GM12878 (cell line): ENCODE data around the gene MARCHF9. TPM values are rescaled to one million over a fixed set of nuclear protein-coding genes. Genes with fewer than 3 reads are reported as not detected.

Experiments used
- ATAC-seq: fragments of 200-7000 bp; cut with Tn5 transposase; 3 replicates; pipeline ENCODE4 v1.9.1; 2020; ENCODE audit warnings: mild to moderate bottlenecking, moderate library complexity
- BruUV-seq: library from RNA; stranded (reverse); fragments of 400-500 nt; replicated peaks from 2 replicates; lab custom pipeline; 2021; lab: Mats Ljungman, UMichigan
- CTCF ChIA-PET: fragments of 300-600 bp; sonication (Branson Sonifier 250); formaldehyde crosslinking; extraction: SDS; loops from one replicate; lab custom pipeline; 2021; ENCODE audit warnings: inconsistent platforms; lab: Yijun Ruan, JAX
- POLR2A ChIA-PET: fragments of 350-600 bp; formaldehyde crosslinking; extraction: SDS; loops from one replicate; lab custom pipeline; 2021; ENCODE audit warnings: inconsistent platforms; lab: Charles Lee
- RAD21 ChIA-PET: fragments of 300-600 bp; sonication (Branson Sonifier 250); formaldehyde crosslinking; loops from one replicate; lab custom pipeline; 2023; ENCODE audit warnings: antibody characterized with exemption; ENCODE audit not compliant: unreplicated experiment; lab: Charles Lee
- SMC1A ChIA-PET: fragments of 300-600 bp; sonication (Branson Sonifier 250); formaldehyde crosslinking; loops from one replicate; lab custom pipeline; 2023; ENCODE audit not compliant: unreplicated experiment, uncharacterized antibody; lab: Charles Lee
- DNase-seq: peaks from one replicate; pipeline ENCODE4 v3.0.0-alpha.2; 2011; ENCODE audit warnings: low read depth, low spot score
- FAIRE-seq: peaks from 3 replicates; lab custom pipeline; 2011; peaks lifted over from hg19 to GRCh38; lab: Jason Lieb, UNC
- H2AFZ ChIP-seq: 2 replicates; pipeline ENCODE4 v1.6.0; 2011; ENCODE audit warnings: low read depth, low read length, control low read depth; ENCODE audit not compliant: control insufficient read depth
- H3K27ac ChIP-seq: 2 replicates; pipeline ENCODE4 v1.5.1; 2011; ENCODE audit warnings: control low read depth; ENCODE audit not compliant: control insufficient read depth, insufficient read depth
- H3K27me3 ChIP-seq, 2 experiments: replicated peaks in 1 of 2; 2 replicates each; pipeline versions ENCODE4 v1.6.0 to v1.6.1; 2011; ENCODE audit warnings: low read length in 1 of 2; ENCODE audit not compliant: control insufficient read depth in 2 of 2, insufficient read depth in 2 of 2
- H3K36me3 ChIP-seq, 2 experiments: 2 replicates each; pipeline ENCODE4 v1.5.1; 2011; ENCODE audit warnings: low read length in 1 of 2; ENCODE audit not compliant: control insufficient read depth in 2 of 2, insufficient read depth in 2 of 2
- H3K4me1 ChIP-seq: 2 replicates; pipeline ENCODE4 v1.6.1; 2011; ENCODE audit warnings: mild to moderate bottlenecking, low read length, moderate library complexity, mixed read lengths; ENCODE audit not compliant: control insufficient read depth, insufficient read depth
- H3K4me2 ChIP-seq: 2 replicates; pipeline ENCODE4 v1.6.0; 2011; ENCODE audit warnings: control low read depth; ENCODE audit not compliant: control insufficient read depth, insufficient read depth
- H3K4me3 ChIP-seq: fragments of 200-600 bp; sonication (generic); 2 replicates; pipeline ENCODE4 v1.5.1; 2016
- H3K79me2 ChIP-seq: 2 replicates; pipeline ENCODE4 v1.6.0; 2011; ENCODE audit warnings: low read length; ENCODE audit not compliant: control insufficient read depth, insufficient read depth
- H3K9ac ChIP-seq: 2 replicates; pipeline ENCODE4 v1.8.0; 2011; ENCODE audit warnings: low read length, control low read depth, mixed read lengths; ENCODE audit not compliant: control insufficient read depth, insufficient read depth
- H3K9me3 ChIP-seq: replicated peaks from 3 replicates; pipeline ENCODE4 v1.5.1; 2011; ENCODE audit warnings: mild to moderate bottlenecking, low read length; ENCODE audit not compliant: control insufficient read depth, insufficient read depth
- H4K20me1 ChIP-seq: 2 replicates; pipeline ENCODE4 v1.6.0; 2011; ENCODE audit not compliant: control insufficient read depth, insufficient read depth
- RAD21 ChIP-seq: IDR thresholded peaks from 2 replicates; pipeline ENCODE4 v1.6.1; 2011; ENCODE audit warnings: mild to moderate bottlenecking, low read depth, low read length, moderate library complexity; ENCODE audit not compliant: insufficient read depth
- RBBP5 ChIP-seq: fragments of 200-600 bp; sonication (generic); conservative IDR thresholded peaks from 2 replicates; pipeline ENCODE4 v1.6.1; 2016
- SMC3 ChIP-seq: IDR thresholded peaks from 2 replicates; pipeline ENCODE4 v1.6.1; 2011; ENCODE audit warnings: low read length, improper control_type of control experiment, borderline replicate concordance
- WGBS: methylation state at CpG from one replicate; pipeline ENCODE4 v1.1.6; 2016; ENCODE audit warnings: low lambda C conversion rate; ENCODE audit not compliant: insufficient replicate concordance, insufficient coverage; ENCODE audit errors: missing lambda C conversion rate; 5-methylcytosine and 5-hydroxymethylcytosine counted together
- in situ Hi-C: fragments of 300-500 bp; cut with MboI; formaldehyde crosslinking; loops from 9 replicates; pipeline ENCODE4 v1.14.3; 2018; ENCODE audit warnings: mixed read lengths
- intact Hi-C: fragments of 100-400 bp; cut with micrococcal nuclease; formaldehyde crosslinking; loops from one replicate; pipeline ENCODE4 v1.14.2; 2022; ENCODE audit not compliant: unreplicated experiment
- polyA plus RNA-seq, 11 experiments: library from polyadenylated mRNA; depleted of rRNA in 4 of 11; unstranded in 6 of 11; stranded (reverse) in 5 of 11; fragments of >200 nt; fragmentation: Nextera tagmentation in 4 of 11; fragmentation: Illumina TruSeq in 1 of 11; extraction: Ambion mirVana in 4 of 11; extraction: Trizol in 1 of 11; gene quantifications; 1 replicate in 1 of 11; 2 replicates in 10 of 11; pipeline versions ENCODE4 v1.2.1 to v1.2.3, GENCODE V29; 2011 to 2016; ENCODE audit warnings: inconsistent platforms in 2 of 11, missing spikeins in 2 of 11, low read depth in 1 of 11
- total RNA-seq, 4 experiments: library from RNA; depleted of rRNA in 3 of 4; stranded (reverse); fragments of >200 nt in 3 of 4; fragmentation: Illumina TruSeq in 1 of 4; extraction: Trizol in 1 of 4; gene quantifications; 2 replicates each; pipeline versions ENCODE4 v1.2.1 to v1.2.3, GENCODE V29; 2013 to 2021
- TF ChIP-seq, protein P1 (sequence below), 3 experiments: IDR thresholded peaks in 2 of 3; conservative IDR thresholded peaks in 1 of 3; 2 replicates each; pipeline ENCODE4 v1.5.1; 2011; ENCODE audit warnings: low read depth in 3 of 3, low read length in 3 of 3, mild to moderate bottlenecking in 3 of 3, control low read depth in 2 of 3, moderate library complexity in 2 of 3, inconsistent platforms in 1 of 3, mixed read lengths in 1 of 3; ENCODE audit not compliant: control insufficient read depth in 2 of 3, insufficient read depth in 1 of 3; ENCODE audit errors: extremely low read depth in 1 of 3
- TF ChIP-seq, protein P2 (sequence below): fragments of 450-650 bp; IDR thresholded peaks from 2 replicates; pipeline ENCODE4 v1.6.1; 2017; ENCODE audit warnings: borderline replicate concordance

Gene MARCHF9
- total and polyA plus RNA-seq, 10 of the 15 experiments (the other 5 are each of a cell fraction or from before 2014, with no cell fraction given), result 2.4 to 29.3 (median 13.0) TPM

DNA sequence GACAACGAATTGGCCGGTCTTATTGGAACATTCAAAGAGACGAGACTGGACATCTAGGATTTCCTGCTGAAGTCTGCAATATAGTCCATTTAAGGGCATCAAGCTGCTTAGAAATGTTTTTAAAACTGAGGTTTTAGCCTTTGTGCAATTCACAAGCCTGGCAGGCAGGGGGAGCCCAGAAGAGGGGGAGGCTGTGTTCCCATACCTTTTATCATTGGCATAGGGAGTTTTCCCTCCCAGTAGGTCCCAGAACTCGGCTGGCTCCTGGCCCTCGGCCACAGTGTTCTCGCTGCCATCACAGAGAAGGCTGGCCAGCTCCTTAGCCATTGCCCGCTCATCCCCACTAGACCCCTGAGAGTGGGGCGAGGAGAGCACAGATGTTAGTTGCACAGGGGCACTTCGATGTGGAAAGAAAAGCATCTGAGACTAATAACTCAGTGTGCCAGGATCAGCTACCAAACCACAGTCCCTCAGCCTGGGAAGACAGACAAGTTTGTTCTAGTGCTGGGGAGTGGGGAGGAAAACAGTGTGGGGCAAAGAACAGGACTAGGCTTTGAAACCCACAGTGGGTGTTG lies 48.5 kb downstream of the MARCHF9 start:
- CTCF ChIA-PET, result interaction anchor here (0.6 to 9.5 kb wide), 27 partner anchors 9 to 368 kb away, joined by 3 to 87 read pairs (median 4); partner anchors contain the start of genes AVIL and TSFM

More for the DNA sequence above, 48.5 kb downstream of the MARCHF9 start:
- Histone ChIP-seq H3K4me3 (no peak overlapping the region), H3K4me2 (no peak overlapping the region), H4K20me1 (no peaks in the 10 kb centered on the region), H3K9ac (no peak overlapping the region), H3K27me3 (no peaks in the 10 kb centered on the region), H3K9me3 (no peaks in the 10 kb centered on the region), H3K27ac (no peak overlapping the region), H3K4me1 (no peaks in the 10 kb centered on the region), H3K36me3 (peaks cover 0 to 5% of the 10 kb centered on the region in 2 experiments; a peak in 3 of 4 replicates), H2AFZ (no peak overlapping the region), H3K79me2 (no peaks in the 10 kb centered on the region)
- DNase-seq, result no peak
- peak; percentile 74 for ATAC-seq
- ChIA-PET POLR2A (no interaction called here), RAD21 (interaction anchor here (1.2 to 2.5 kb wide), 5 partner anchors 93 to 111 kb away, joined by 3 to 14 read pairs (median 8); no protein-coding TSS in a partner anchor), SMC1A (interaction anchor here (1.0 to 3.1 kb wide), 9 partner anchors 8 to 100 kb away, joined by 3 to 22 read pairs (median 6); no protein-coding TSS in a partner anchor)
- intact Hi-C loops (loop anchor here (1.0 kb wide), 1 partner anchor 102 kb away; no protein-coding TSS in a partner anchor), in situ Hi-C loops (no loop called here)
- TF ChIP-seq SMC3 (peak; percentile 63), RBBP5 (no peak), RAD21 (peak; percentile 61)
- TF ChIP-seq, protein P1, sequence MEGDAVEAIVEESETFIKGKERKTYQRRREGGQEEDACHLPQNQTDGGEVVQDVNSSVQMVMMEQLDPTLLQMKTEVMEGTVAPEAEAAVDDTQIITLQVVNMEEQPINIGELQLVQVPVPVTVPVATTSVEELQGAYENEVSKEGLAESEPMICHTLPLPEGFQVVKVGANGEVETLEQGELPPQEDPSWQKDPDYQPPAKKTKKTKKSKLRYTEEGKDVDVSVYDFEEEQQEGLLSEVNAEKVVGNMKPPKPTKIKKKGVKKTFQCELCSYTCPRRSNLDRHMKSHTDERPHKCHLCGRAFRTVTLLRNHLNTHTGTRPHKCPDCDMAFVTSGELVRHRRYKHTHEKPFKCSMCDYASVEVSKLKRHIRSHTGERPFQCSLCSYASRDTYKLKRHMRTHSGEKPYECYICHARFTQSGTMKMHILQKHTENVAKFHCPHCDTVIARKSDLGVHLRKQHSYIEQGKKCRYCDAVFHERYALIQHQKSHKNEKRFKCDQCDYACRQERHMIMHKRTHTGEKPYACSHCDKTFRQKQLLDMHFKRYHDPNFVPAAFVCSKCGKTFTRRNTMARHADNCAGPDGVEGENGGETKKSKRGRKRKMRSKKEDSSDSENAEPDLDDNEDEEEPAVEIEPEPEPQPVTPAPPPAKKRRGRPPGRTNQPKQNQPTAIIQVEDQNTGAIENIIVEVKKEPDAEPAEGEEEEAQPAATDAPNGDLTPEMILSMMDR (IDR thresholded peaks at IDR 0.05 in 2 of 3, conservative IDR thresholded peaks at IDR 0.05 in 1 of 3; ENCODE audit: control insufficient read depth in 2 of 3, extremely low read depth in 1 of 3, insufficient read depth in 1 of 3, low read depth in 3 of 3, low read length in 3 of 3), result peak; percentile 65 to 82 (median 74)
- TF ChIP-seq, protein P2, sequence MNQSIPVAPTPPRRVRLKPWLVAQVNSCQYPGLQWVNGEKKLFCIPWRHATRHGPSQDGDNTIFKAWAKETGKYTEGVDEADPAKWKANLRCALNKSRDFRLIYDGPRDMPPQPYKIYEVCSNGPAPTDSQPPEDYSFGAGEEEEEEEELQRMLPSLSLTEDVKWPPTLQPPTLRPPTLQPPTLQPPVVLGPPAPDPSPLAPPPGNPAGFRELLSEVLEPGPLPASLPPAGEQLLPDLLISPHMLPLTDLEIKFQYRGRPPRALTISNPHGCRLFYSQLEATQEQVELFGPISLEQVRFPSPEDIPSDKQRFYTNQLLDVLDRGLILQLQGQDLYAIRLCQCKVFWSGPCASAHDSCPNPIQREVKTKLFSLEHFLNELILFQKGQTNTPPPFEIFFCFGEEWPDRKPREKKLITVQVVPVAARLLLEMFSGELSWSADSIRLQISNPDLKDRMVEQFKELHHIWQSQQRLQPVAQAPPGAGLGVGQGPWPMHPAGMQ, result no peak
- FAIRE-seq, result peak; percentile 47
- BruUV-seq, result no TSS peak
- WGBS, result 68% methylated on average over 9 of the region's 9 CpGs
